Body of pancreas (tissue), 4 donors: ENCODE results near the gene NXPH3. TPM values are rescaled to one million over a fixed set of nuclear protein-coding genes. Genes with fewer than 3 reads are reported as not detected.

Source experiments
- ATAC-seq: fragments of 150-250 bp; one replicate; pipeline ENCODE4 v1.9.1; 2016
- DNase-seq, 4 donors: peaks; one replicate each; pipeline ENCODE4 v3.0.0-alpha.2; 2019
- H3K27ac ChIP-seq, 4 donors: fragments of 200-600 bp; sonication (generic); 1 replicate in 3 of 4; 2 replicates in 1 of 4; pipeline versions ENCODE4 v1.5.1 to v1.6.1; 2016 to 2019; ENCODE audit warnings: mild to moderate bottlenecking in 1 of 4, mixed read lengths in 1 of 4, moderate library complexity in 1 of 4
- H3K27me3 ChIP-seq, 2 donors: fragments of 200-600 bp; sonication (generic); one replicate each; pipeline ENCODE4 v1.6.0; 2016; ENCODE audit warnings: mild to moderate bottlenecking in 1 of 2
- H3K36me3 ChIP-seq, 2 donors: fragments of 200-600 bp; sonication (generic); replicated peaks in 1 of 2; 2 replicates each; pipeline ENCODE4 v1.5.1; 2016; ENCODE audit warnings: low read depth in 2 of 2; ENCODE audit not compliant: insufficient read depth in 1 of 2
- H3K4me1 ChIP-seq: fragments of 200-600 bp; sonication (generic); one replicate; pipeline ENCODE4 v1.6.0; 2016
- H3K4me3 ChIP-seq, 2 donors: fragments of 200-600 bp; sonication (generic); 1 replicate in 1 of 2; 2 replicates in 1 of 2; pipeline ENCODE4 v1.5.1; 2016 to 2019
- H3K9me3 ChIP-seq, 3 donors: fragments of 200-600 bp; sonication (generic); 1 replicate in 2 of 3; 2 replicates in 1 of 3; pipeline ENCODE4 v1.5.1; 2016
- POLR2A ChIP-seq, 3 donors: fragments of 450-650 bp; IDR thresholded peaks; one replicate each; pipeline ENCODE4 v1.6.1; 2016; ENCODE audit warnings: antibody characterized with exemption in 3 of 3, mild to moderate bottlenecking in 2 of 3
- WGBS, 2 donors: methylation state at CpG; one replicate each; pipeline ENCODE4 v1.1.5; 2017; 5-methylcytosine and 5-hydroxymethylcytosine counted together
- intact Hi-C: fragments of 100-400 bp; cut with DNase I; formaldehyde crosslinking; loops from one replicate; pipeline ENCODE4 v1.15.1; 2023
- total RNA-seq, 2 donors: library from RNA; depleted of rRNA; stranded (reverse); fragments of >200 nt; gene quantifications; one replicate each; pipeline ENCODE4 v1.1.0, GENCODE V29; 2016
- TF ChIP-seq, protein P1 (sequence below), 7 experiments: fragments of 450-650 bp in 4 of 7; fragments of 200-600 bp in 3 of 7; sonication (generic) in 3 of 7; IDR thresholded peaks; one replicate each; pipeline ENCODE4 v1.5.1; 2016 to 2019; ENCODE audit warnings: antibody characterized with exemption in 7 of 7

Gene NXPH3
- total RNA-seq, 2 donors from 2014 or later, result 0.78 to 0.99 TPM

DNA sequence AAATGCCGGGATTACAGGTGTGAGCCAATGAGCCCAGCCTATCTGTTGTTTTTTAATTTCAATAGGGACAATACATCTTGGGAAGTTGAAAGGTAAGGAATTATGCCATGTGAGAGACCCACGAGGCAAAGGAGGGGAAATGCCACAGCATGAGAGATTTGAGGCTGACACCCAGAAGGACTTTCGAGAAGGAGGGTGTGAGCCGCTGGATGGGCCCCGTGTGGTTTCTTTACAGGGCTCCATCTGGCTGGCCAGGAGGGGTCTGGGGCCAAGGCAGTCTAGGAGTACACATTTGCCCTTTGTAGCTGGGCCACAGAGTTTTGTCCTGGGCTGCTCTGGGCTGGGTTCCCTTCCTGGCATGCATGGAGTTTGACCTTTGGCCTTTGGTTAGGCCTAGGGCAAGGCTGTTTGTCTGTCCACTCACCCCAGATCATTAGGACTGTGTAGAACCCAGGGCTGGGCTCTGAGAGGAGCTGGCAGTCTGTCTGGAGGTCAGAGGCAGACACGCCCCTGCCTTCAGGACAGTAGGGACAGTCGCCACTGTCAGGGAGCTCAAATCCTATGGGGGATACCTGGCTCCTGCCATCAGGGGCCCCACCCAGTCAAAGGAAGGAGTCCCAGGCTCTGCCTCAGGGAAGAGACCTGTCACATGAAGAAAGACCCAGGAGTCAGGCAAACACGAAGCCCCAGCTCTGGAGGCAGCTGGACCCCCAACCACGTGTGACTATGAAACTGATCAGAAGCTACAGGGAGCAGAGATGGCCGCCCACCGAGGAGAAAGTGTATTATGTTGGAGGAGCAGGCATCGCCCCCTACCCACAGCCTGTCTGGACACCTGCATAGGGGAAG lies 24.2 kb upstream of the NXPH3 start:
- Histone ChIP-seq H3K4me1 (peaks cover 5% of the 10 kb centered on the region), H3K27ac (no peak overlapping the region), H3K4me3 (no peak overlapping the region), H3K36me3 (no peaks in the 10 kb centered on the region), H3K9me3 (no peaks in the 10 kb centered on the region), H3K27me3 (no peaks in the 10 kb centered on the region)
- DNase-seq (no peak), ATAC-seq (no peak)
- TF ChIP-seq POLR2A (IDR thresholded peaks at IDR 0.05), result no peak
- TF ChIP-seq, protein P1, sequence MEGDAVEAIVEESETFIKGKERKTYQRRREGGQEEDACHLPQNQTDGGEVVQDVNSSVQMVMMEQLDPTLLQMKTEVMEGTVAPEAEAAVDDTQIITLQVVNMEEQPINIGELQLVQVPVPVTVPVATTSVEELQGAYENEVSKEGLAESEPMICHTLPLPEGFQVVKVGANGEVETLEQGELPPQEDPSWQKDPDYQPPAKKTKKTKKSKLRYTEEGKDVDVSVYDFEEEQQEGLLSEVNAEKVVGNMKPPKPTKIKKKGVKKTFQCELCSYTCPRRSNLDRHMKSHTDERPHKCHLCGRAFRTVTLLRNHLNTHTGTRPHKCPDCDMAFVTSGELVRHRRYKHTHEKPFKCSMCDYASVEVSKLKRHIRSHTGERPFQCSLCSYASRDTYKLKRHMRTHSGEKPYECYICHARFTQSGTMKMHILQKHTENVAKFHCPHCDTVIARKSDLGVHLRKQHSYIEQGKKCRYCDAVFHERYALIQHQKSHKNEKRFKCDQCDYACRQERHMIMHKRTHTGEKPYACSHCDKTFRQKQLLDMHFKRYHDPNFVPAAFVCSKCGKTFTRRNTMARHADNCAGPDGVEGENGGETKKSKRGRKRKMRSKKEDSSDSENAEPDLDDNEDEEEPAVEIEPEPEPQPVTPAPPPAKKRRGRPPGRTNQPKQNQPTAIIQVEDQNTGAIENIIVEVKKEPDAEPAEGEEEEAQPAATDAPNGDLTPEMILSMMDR (IDR thresholded peaks at IDR 0.05), result no peak
- intact Hi-C loops, result loop anchor here (10.0 kb wide), 2 partner anchors 147 to 237 kb away; no protein-coding TSS in a partner anchor
- WGBS, 2 donors, result 77 to 80% methylated on average over 6 to 12 of the region's 12 CpGs

DNA sequence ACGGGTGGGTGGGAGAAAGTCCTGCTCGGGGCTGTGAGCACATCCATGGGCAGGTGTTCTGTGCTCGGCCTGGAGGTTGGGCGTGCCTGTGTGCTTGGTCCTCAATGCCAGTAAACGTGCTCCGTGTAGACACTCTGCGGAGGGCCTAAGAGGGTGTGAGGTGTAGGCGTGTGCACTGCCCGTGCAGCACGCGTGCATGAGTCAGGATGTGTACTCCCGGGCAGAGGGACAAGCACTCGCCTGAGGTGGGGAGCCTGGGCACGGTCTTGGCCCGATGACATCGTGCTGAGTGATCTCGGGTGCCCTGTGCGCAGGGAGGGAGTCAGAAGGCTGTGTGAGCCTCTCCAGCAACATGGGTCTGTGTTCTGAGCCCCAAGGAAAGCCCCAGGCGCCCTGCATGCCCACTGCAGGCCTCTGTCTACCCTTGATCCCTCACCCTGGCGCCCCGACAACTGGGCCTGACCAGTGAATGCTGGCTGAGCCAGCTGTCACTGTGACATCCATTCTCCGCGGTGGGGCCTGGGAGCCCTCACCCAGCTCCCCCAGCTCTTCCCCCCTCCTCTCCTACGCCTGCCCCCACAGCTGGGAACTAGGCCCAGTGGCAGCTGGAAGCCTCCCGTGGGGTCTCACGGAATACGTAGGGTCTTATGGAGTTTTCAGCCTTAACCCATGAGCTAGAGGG lies 23.5 kb upstream of the NXPH3 start:
- no peaks in the 10 kb centered on the region for H3K36me3 ChIP-seq
- ATAC-seq (no peak), DNase-seq (no peak)
- WGBS, 2 donors, result 75 to 77% methylated on average over 13 to 27 of the region's 27 CpGs
- no peaks in the 10 kb centered on the region for H3K9me3 ChIP-seq
- intact Hi-C loops, result loop anchor here (10.0 kb wide), 2 partner anchors 147 to 237 kb away; no protein-coding TSS in a partner anchor
- H3K27me3 ChIP-seq, result no peaks in the 10 kb centered on the region
- no peak overlapping the region for H3K4me3 ChIP-seq
- H3K27ac ChIP-seq, result no peak overlapping the region
- H3K4me1 ChIP-seq, result peaks cover 6% of the 10 kb centered on the region
- TF ChIP-seq POLR2A (IDR thresholded peaks at IDR 0.05), result no peak
- TF ChIP-seq, protein P1 (IDR thresholded peaks at IDR 0.05), result no peak

DNA sequence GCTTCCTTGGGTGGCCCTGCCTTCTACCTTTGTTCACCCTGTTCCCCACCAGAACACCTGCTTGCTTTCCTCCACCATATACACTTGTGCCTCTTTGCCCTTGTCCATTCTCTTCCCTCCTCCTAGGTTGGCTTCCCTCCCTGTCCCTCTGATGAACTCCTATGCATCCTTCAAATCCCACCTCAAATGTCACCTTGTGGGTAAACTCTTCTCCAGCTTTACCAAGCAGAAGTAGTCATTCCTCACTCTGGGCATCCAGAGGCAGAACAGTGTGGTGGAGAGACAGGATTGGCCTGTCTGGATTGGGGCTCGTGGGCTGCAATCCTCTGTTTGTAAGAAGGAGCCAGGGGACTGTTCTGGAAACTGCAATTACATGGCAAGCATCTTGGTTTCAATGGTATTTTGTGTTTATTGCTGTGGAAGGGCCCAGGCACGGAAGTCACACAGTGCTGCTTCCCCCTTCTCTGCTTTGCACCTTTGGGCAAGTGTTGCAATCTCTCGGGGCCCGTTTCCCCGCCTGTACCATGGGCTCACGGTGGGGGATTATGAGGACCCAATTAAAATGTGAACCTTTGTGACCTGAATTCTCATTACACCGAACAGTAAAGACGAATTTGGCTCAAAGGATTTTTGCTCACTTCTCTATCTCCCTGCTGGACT lies 21.9 kb upstream of the NXPH3 start:
- DNase-seq, result no peak
- intact Hi-C loops, result loop anchor here (10.0 kb wide), 2 partner anchors 149 to 239 kb away; no protein-coding TSS in a partner anchor
- 65 to 71% methylated on average over 8 of the region's 8 CpGs for WGBS, 2 donors

DNA sequence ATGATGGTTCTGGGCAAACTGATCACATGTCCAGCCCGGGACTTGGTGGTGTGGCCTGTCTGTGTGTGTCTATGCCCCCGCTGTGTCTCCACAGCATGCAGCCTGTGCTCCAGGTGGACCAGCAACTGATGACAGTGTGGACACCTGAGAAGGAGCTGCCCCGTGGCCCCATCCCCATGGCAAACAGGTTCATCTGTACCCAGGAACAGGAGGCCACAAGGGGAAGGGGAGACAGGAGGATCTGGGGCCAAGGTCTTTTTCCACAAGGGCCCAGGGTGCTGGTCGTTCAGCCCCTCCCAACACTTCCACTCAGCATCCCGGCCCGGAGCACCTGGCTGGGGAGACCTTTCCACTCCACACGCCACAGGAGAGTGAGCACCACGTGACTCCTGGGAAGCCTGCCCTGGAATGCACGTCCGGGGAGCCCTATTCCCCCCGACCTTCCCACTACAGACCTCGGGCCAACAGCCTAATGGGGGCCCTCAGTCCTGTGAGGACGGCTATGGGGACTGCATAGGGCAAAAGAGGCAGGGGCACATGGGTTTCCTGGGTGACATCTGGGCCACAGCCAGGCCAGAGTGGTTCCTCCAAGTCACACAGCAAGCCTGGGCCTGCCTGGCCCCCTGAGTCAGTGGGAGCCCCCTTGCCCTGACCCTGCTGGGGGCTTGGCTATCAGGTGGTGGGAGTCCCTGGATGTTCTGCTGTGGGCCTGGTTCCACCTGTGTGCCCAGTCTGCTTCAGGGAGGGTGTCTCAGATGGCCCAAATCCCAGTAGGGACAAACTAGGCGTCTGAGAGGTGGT lies 20.8 kb upstream of the NXPH3 start:
- DNase-seq (no peak), ATAC-seq (no peak)
- H3K4me1 ChIP-seq, result peaks cover 6% of the 10 kb centered on the region
- H3K27ac ChIP-seq, result no peak overlapping the region
- H3K27me3 ChIP-seq, result no peaks in the 10 kb centered on the region
- TF ChIP-seq, protein P1 (IDR thresholded peaks at IDR 0.05), result no peak
- no peak for TF ChIP-seq POLR2A (IDR thresholded peaks at IDR 0.05)
- intact Hi-C loops, result loop anchor here (5.0 to 10.0 kb wide), 4 partner anchors 53 to 240 kb away; no protein-coding TSS in a partner anchor
- H3K9me3 ChIP-seq, result no peaks in the 10 kb centered on the region
- 65 to 72% methylated on average over 6 to 13 of the region's 14 CpGs for WGBS, 2 donors
- no peaks in the 10 kb centered on the region for H3K36me3 ChIP-seq
- no peak overlapping the region for H3K4me3 ChIP-seq

More for the DNA sequence above, 21.9 kb upstream of the NXPH3 start:
- no peak for TF ChIP-seq POLR2A (IDR thresholded peaks at IDR 0.05)
- TF ChIP-seq, protein P1 (IDR thresholded peaks at IDR 0.05), result no peak
- Histone ChIP-seq H3K9me3 (no peaks in the 10 kb centered on the region), H3K4me3 (no peak overlapping the region), H3K4me1 (peaks cover 6% of the 10 kb centered on the region), H3K27me3 (no peaks in the 10 kb centered on the region), H3K27ac (no peak overlapping the region), H3K36me3 (no peaks in the 10 kb centered on the region)
- ATAC-seq, result no peak
